Stimulated activated effector memory CD8-positive, alpha-beta T cell treated with anti-CD3 and anti-CD28 coated beads, Interleukin-12 subunit alpha, Interleukin-12 subunit beta, amount 100 ng/mL, for 72 hours (primary cell): ENCODE data around the gene NDUFV3.

Experiments
- ATAC-seq: fragments of 150-1000 bp; cut with Tn5 transposase; 2 replicates; pipeline ENCODE4 v1.10.0; 2021
- DNase-seq, 2 donors: peaks; one replicate each; pipeline ENCODE4 v3.0.0; 2021 to 2022; ENCODE audit warnings: low spot score in 2 of 2
- H3K27ac Mint-ChIP-seq: one replicate; pipeline ENCODE4 v1.8.0; 2022; ENCODE audit warnings: mild to moderate bottlenecking, mixed read lengths
- H3K36me3 Mint-ChIP-seq: one replicate; pipeline ENCODE4 v1.8.0; 2022; ENCODE audit warnings: mild to moderate bottlenecking, mixed read lengths
- H3K4me1 Mint-ChIP-seq: one replicate; pipeline ENCODE4 v1.8.0; 2022; ENCODE audit warnings: mixed read lengths
- H3K4me3 Mint-ChIP-seq: one replicate; pipeline ENCODE4 v1.8.0; 2022; ENCODE audit warnings: mild to moderate bottlenecking, mixed read lengths
- H3K9me3 Mint-ChIP-seq: one replicate; pipeline ENCODE4 v1.8.0; 2022; ENCODE audit warnings: mixed read lengths

NDUFV3 gene

GRCh38 chr21:42852925-42853570, 40.1 kb upstream of the NDUFV3 start:
- ATAC-seq: no peak
- Mint-ChIP-seq H3K4me3 (no peak overlapping the region), H3K9me3 (no peaks in the 10 kb centered on the region), H3K36me3 (peaks cover 100% of the 10 kb centered on the region), H3K4me1 (peaks cover 17% of the 10 kb centered on the region), H3K27ac (no peak overlapping the region)
- DNase-seq: no peak

- Mint-ChIP-seq H3K27ac (no peak overlapping the region), H3K4me1 (peaks cover 15% of the 10 kb centered on the region), H3K4me3 (no peak overlapping the region), H3K9me3 (no peaks in the 10 kb centered on the region), H3K36me3 (peaks cover 100% of the 10 kb centered on the region)
- ATAC-seq: no peak
- DNase-seq: no peak
These were observed 39.5 kb upstream of the NDUFV3 start for GRCh38 chr21:42853621-42854020.

- H3K27ac Mint-ChIP-seq: no peak overlapping the region
- DNase-seq: no peak
- H3K36me3 Mint-ChIP-seq: peaks cover 100% of the 10 kb centered on the region
- no peaks in the 10 kb centered on the region for H3K9me3 Mint-ChIP-seq
- H3K4me3 Mint-ChIP-seq: no peak overlapping the region
- H3K4me1 Mint-ChIP-seq: peaks cover 7% of the 10 kb centered on the region
- no peak for ATAC-seq
These were observed 38.7 kb upstream of the NDUFV3 start for GRCh38 chr21:42854246-42855010.

- DNase-seq (no peak), ATAC-seq (no peak)
- Mint-ChIP-seq H3K9me3 (no peaks in the 10 kb centered on the region), H3K36me3 (peaks cover 96% of the 10 kb centered on the region), H3K4me3 (no peak overlapping the region), H3K27ac (no peak overlapping the region), H3K4me1 (peaks cover 5% of the 10 kb centered on the region)
These were observed 37.8 kb upstream of the NDUFV3 start for GRCh38 chr21:42855171-42855936.

- no peak overlapping the region for H3K27ac Mint-ChIP-seq
- H3K9me3 Mint-ChIP-seq: no peaks in the 10 kb centered on the region
- no peak for DNase-seq
- H3K4me1 Mint-ChIP-seq: peaks cover 5% of the 10 kb centered on the region
- no peak overlapping the region for H3K4me3 Mint-ChIP-seq
- H3K36me3 Mint-ChIP-seq: peaks cover 96% of the 10 kb centered on the region
- ATAC-seq: no peak
These were observed 37.2 kb upstream of the NDUFV3 start for GRCh38 chr21:42855937-42856335.

GRCh38 chr21:42857216-42857615, 35.9 kb upstream of the NDUFV3 start:
- Mint-ChIP-seq H3K27ac (no peak overlapping the region), H3K36me3 (peaks cover 90% of the 10 kb centered on the region), H3K4me3 (no peak overlapping the region), H3K4me1 (peaks cover under 1% of the 10 kb centered on the region), H3K9me3 (no peaks in the 10 kb centered on the region)
- DNase-seq: no peak
- ATAC-seq: no peak

GRCh38 chr21:42858185-42858847, 34.8 kb upstream of the NDUFV3 start:
- Mint-ChIP-seq H3K4me3 (no peak overlapping the region), H3K36me3 (peaks cover 87% of the 10 kb centered on the region), H3K27ac (no peak overlapping the region), H3K9me3 (no peaks in the 10 kb centered on the region), H3K4me1 (peaks cover 10% of the 10 kb centered on the region)
- DNase-seq (no peak), ATAC-seq (no peak)

- ATAC-seq: no peak
- no peaks in the 10 kb centered on the region for H3K9me3 Mint-ChIP-seq
- peaks cover 10% of the 10 kb centered on the region for H3K4me1 Mint-ChIP-seq
- DNase-seq: no peak
- peaks cover 86% of the 10 kb centered on the region for H3K36me3 Mint-ChIP-seq
- H3K4me3 Mint-ChIP-seq: no peak overlapping the region
- H3K27ac Mint-ChIP-seq: no peak overlapping the region
These were observed 33.9 kb upstream of the NDUFV3 start for GRCh38 chr21:42858957-42859890.

GRCh38 chr21:42859891-42860230, 33.2 kb upstream of the NDUFV3 start:
- peaks cover 15% of the 10 kb centered on the region for H3K4me1 Mint-ChIP-seq
- DNase-seq (no peak), ATAC-seq (no peak)
- H3K36me3 Mint-ChIP-seq: peaks cover 86% of the 10 kb centered on the region
- H3K9me3 Mint-ChIP-seq: no peaks in the 10 kb centered on the region
- H3K27ac Mint-ChIP-seq: no peak overlapping the region
- H3K4me3 Mint-ChIP-seq: no peak overlapping the region

GRCh38 chr21:42860345-42860744, 32.8 kb upstream of the NDUFV3 start:
- peaks cover 85% of the 10 kb centered on the region for H3K36me3 Mint-ChIP-seq
- DNase-seq (no peak), ATAC-seq (no peak)
- no peak overlapping the region for H3K27ac Mint-ChIP-seq
- no peak overlapping the region for H3K4me3 Mint-ChIP-seq
- peaks cover 17% of the 10 kb centered on the region for H3K4me1 Mint-ChIP-seq
- no peaks in the 10 kb centered on the region for H3K9me3 Mint-ChIP-seq

GRCh38 chr21:42861311-42861847, 31.7 kb upstream of the NDUFV3 start:
- Mint-ChIP-seq H3K9me3 (no peaks in the 10 kb centered on the region), H3K27ac (no peak overlapping the region), H3K4me3 (no peak overlapping the region), H3K4me1 (peaks cover 24% of the 10 kb centered on the region), H3K36me3 (peaks cover 83% of the 10 kb centered on the region)
- DNase-seq: no peak
- no peak for ATAC-seq

GRCh38 chr21:42861848-42862400, 31.2 kb upstream of the NDUFV3 start:
- Mint-ChIP-seq H3K4me1 (peaks cover 29% of the 10 kb centered on the region), H3K36me3 (peaks cover 83% of the 10 kb centered on the region), H3K9me3 (no peaks in the 10 kb centered on the region), H3K4me3 (no peak overlapping the region), H3K27ac (no peak overlapping the region)
- no peak for ATAC-seq
- no peak for DNase-seq

GRCh38 chr21:42862774-42863503, 30.2 kb upstream of the NDUFV3 start:
- DNase-seq (no peak), ATAC-seq (no peak)
- Mint-ChIP-seq H3K36me3 (peaks cover 83% of the 10 kb centered on the region), H3K27ac (peak overlapping the region; percentile 83), H3K4me3 (no peak overlapping the region), H3K4me1 (peaks cover 29% of the 10 kb centered on the region), H3K9me3 (no peaks in the 10 kb centered on the region)
